DMS153 treated with DMSO at 0.1 percent for 48 hours (cell line): ENCODE measurements around the gene BABAM1.
A peak's percentile ranks its signal among the peaks of the same experiment; 100 is the strongest.
"Not testable (repeated sequence)": the region's sequence is repeated elsewhere in the genome, so short reads cannot be mapped to it uniquely, and the experiment has no call there.

Experiments
- DNase-seq: peaks from one replicate; lab custom pipeline; 2025; ENCODE audit not compliant: unreplicated experiment; lab: John Stamatoyannopoulos, UW

BABAM1 gene

DNA sequence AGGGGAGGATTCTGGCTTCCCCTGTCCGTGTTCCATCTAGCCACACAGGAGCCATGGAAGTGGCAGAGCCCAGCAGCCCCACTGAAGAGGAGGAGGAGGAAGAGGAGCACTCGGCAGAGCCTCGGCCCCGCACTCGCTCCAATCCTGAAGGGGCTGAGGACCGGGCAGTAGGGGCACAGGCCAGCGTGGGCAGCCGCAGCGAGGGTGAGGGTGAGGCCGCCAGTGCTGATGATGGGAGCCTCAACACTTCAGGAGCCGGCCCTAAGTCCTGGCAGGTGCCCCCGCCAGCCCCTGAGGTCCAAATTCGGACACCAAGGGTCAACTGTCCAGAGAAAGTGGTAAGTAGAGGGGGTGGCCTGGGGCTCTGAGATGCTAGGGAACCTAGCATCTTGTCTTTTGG, 1.5 kb downstream of the BABAM1 start:
- DNase-seq, result no peak

DNA sequence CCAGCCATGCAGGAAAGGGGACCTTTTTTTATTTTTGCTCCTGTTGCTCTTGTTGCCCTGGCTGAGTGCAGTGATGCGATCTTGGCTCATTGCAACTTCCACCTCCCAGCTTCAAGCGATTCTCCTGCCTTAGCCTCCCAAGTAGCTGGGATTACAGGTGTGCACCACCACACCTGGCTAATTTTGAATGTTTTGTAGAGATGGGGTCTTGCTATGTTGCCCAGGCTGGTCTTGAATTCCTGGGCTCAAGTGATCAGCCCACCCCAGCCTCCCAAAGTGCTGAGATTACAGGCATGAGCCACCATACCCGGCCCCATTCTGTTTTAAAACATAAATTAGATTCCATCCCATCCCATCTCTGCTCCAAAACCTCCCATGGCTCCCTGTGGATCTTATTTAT, 7.6 kb downstream of the BABAM1 start:
- not testable (repeated sequence) for DNase-seq

DNA sequence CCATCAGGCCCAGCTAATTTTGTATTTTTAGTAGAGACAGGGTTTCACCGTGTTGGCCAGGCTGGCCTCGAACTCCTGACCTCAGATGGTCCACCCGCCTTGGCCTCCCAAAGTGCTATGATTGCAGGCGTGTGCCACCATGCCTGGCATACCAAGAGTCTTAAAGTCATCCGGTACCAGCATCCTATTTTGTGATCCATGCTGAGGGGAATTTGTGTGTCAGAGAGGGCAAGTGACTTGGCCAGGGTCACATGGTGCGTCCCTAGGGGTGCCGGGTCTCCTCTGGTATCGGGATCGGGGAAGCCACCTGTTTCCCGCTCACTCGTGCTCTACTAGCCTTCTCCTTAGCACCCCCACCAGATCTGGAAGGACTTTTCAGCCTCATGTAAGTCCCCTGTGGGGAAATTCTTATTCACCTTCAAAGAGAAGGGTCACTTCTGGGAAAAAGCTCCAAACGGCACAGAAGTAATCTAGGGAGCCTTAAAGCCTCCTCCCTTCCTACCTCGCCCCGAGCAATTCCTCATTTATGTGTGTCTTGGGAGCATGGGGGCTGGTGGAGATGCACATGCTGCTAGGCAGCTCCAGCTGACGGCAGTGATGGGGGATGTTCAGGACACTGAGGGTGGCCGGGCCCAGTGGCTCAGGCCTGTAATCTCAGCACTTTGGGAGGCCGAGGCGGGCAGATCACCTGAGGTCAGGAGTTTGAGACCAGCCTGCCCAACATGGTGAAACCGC, 8.4 kb downstream of the BABAM1 start:
- DNase-seq, result no peak

DNA sequence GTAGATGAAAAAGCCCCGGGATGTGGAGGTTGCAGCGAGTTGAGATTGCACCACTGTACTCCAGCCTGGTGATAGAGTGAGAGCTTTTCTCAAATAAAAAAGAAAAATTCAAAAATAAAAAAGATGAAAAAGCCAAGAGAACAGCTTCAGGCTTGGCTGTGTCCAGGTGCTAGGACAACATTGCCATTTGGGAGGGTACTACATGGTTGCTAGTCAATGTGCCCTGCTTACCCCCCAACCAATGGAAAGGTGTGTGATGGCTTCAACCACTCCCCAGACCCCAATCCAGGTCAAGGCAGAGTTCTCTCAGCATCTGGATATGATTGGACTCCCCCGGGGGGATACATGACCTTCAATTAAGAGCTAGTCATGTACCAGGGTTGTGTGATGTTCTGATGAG, 12.2 kb downstream of the BABAM1 start:
- no peak for DNase-seq

DNA sequence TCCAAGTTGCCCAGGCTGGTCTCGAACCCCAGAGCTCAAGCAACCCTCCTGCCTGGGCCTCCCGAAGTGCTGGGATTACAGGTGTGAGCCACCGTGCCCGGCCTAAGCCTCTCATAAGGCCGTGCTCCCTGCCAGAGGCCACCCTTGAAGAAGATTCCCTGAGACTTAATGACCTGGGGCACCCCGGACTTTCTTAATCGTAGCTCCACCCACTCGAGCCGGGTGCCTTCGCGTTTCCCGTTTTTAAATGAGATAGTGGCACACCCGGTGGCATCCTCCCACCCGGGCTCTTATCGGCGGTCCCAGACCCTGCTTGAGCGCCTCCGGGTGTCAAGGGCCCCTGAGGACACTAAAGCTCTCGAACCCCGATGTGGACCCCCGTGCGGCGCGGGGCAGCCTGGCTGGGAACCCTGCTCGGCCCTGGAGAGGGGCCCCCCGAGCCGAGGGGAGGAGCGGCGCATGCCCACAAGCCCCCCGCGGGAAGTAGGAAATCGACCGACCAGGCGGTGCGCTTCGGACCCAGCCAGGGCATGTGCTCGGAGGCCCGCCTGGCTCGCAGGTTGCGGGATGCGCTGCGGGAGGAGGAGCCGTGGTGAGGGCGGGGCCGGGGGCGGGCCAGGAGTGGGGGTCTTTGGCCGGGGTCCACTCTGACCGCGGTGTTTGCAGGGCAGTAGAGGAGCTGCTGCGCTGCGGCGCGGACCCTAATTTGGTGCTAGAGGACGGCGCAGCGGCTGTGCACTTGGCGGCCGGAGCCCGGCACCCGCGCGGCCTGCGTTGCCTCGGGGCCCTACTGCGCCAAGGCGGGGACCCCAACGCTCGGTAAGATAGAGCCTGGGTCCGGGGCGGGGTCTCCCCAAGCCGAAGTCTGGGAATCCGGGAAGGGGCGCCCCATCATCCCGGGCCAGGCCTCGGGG, 14.4 kb downstream of the BABAM1 start, which contains the start of gene ANKLE1:
Gene ANKLE1, plus strand, starts transcription at position 511 of the 914 bp plus-strand sequence. Its CDS starts 20 bp downstream, at position 531.
- DNase-seq, result peak; percentile 2

DNA sequence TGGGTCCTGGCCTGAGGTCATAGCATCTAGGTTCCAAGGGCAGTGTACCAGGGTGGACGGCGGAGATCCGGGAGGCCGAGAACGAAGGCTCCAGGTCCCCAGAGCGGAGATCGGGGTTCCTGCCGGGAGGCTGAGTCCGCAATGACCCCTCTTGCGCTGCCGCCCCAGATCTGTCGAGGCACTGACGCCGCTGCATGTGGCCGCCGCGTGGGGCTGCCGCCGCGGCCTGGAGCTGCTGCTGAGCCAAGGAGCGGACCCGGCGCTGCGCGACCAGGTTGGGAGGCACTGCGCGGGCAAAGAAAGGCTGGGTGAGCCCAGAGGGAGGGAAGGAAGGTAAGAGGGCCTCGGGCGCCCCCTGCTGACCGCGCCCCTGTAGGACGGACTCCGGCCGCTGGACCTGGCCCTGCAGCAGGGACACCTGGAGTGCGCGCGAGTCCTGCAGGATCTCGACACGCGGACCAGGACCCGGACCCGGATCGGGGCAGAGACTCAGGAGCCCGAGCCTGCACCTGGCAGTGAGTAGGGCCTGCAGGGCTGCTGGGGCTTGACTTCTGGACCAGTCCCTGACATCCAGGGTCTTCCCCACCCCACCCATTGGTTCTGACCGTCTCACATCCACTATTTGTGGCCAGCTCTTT, 15.4 kb downstream of the BABAM1 start:
- DNase-seq, result peak; percentile 65

DNA sequence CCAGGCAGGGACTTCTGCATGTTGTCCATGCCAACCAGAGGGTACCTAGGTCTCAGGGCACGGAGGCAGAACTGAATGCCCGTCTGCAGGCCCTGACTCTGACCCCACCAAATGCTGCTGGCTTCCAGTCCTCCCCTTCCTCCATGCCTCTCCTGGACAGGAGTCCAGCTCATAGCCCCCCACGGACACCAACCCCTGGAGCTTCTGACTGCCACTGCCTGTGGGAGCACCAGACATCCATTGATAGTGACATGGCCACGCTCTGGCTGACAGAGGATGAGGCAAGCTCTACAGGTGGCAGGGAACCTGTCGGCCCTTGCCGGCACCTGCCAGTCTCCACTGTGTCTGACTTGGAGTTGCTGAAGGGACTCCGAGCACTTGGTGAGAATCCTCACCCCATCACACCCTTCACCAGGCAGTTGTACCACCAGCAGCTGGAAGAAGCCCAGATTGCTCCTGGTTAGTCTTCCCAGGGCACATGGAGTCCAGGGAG, 16.3 kb downstream of the BABAM1 start:
- DNase-seq, result no peak

DNA sequence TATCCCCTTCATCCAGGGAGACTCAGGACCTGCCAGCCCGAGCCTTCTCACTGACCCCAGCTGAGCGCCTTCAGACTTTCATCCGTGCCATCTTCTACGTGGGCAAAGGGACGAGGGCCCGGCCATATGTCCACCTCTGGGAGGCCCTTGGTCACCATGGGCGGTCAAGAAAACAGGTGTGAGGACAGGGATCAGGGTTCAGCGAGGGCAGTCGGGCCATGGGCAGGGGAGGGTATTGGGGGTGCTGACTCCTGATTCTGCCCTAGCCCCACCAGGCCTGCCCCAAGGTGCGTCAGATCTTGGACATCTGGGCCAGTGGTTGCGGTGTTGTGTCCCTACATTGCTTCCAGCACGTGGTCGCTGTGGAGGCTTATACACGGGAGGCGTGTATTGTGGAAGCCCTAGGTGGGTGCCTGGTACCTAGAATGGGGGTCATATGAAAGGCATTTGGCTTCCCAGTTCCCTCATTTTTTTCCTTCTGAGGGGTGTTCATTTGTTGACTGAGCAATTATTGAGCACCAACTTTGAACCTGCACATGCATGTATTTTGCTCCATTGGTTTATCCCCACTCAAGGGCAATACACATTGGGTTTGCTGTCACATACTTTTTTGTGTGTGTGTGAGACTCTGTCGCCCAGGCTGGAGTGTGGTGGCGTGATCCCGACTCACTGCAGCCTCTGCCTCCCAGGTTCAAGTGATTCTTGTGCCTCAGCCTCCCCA, 18.3 kb downstream of the BABAM1 start:
- no peak for DNase-seq

DNA sequence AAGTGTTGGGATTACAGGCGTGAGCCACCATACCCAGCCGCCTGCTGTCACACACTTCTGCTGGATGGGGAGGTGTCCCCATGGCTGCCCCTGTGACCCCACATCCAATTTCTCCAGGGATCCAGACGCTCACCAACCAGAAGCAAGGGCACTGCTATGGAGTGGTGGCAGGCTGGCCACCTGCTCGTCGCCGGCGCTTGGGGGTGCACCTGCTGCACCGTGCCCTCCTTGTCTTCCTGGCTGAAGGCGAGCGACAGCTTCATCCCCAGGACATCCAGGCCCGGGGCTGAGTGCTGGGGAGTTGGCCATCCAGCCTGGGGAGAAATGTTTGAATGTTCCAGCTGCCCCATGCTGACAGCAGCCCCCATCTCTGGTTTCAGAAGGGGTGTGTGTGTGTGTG, 19.0 kb downstream of the BABAM1 start:
- no peak for DNase-seq

DNA sequence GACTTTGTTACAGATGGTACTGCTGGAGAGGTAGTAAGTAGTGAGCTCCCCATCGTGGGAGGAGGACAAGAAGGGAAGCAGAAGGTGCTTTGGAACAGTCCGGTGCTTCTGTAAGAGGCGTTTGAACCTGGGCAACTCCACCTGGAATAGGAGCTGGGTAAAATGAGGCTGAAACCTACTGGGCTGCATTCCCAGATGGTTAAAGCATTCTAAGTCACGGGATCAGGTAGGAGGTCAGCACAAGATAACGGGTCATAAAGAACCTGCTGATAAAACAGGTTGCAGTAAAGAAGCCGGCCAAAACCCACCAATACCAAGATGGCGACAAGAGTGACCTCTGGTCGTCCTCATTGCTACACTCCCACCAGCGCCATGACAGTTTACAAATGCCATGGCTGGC, 19.5 kb downstream of the BABAM1 start:
- DNase-seq, result no peak

DNA sequence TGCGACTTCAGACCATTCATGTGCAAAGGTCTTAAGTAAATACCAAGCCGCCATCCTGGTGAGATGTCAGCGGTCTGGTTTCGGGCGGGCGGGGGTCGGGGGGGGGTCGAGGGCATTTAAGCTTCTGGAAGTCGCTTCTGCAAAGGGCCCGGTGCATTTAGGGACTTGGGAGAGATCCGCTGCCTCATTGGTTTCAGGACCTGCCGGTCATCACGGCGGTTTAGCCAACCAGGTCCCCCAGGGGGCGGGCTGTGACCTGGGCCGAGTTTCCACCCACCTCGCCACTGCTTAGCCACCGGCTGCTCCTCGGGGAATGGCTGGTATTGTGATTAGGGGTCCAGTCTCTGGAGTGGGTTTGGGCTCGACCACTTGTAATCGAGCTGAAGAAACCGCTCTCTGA, 22.2 kb downstream of the BABAM1 start:
- DNase-seq, result no peak

DNA sequence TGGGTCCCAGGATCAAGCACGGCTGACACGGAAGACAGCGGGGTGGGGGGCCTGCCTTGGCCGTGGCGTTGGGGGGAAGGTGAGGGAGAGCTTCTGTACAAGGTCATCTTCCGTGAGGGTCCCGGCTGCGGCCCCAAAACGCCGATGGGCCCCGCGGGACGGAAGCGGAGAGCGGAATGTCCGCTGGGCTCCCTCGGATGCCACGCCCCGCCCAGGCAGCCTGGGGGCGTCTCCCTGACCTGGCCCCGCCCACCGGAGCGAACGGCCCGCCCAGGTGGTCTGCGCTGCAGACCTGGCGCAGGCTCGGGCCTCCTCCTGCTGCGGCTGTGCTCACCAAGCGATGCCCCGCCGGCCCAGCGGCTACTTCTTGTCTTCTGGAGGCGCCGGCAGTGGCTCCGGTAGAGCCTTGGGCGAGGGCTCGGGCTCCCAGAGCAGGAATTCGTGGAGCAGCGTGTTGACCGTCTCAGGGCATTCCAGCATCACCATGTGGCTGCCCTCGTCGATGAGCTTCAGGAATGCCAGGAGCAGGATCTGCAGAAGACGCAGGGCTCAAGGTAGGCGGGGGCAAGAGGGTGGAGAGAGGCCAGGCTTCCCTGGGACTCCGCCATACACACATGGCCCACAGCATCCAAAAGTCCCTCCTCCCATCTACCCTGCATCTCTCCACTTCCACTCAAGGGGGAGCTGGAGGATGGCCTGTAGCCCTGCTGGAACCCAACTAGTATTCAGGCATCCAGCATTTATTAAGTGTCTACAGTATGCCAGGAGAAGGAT, 25.2 kb downstream of the BABAM1 start:
- DNase-seq, result no peak

DNA sequence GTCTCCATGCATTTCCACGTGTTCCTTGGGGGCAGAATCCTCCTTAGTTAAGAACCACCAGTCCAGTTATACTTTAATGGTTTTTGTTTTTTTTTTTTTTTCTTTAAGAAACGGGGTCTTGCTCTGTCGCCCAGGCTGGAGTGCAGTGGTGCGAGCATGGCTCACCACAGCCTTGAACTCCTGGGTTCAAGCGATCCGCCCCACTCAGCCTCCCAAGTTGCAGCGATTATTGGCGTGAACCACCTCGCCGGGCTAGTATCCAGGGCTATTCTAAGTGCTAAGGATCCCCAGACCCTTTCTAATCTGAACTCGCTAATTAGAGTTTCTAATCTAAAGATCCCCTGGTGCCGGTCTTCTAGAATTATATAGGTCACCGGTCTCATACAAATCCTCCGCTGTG, 26.4 kb downstream of the BABAM1 start:
- no peak for DNase-seq

DNA sequence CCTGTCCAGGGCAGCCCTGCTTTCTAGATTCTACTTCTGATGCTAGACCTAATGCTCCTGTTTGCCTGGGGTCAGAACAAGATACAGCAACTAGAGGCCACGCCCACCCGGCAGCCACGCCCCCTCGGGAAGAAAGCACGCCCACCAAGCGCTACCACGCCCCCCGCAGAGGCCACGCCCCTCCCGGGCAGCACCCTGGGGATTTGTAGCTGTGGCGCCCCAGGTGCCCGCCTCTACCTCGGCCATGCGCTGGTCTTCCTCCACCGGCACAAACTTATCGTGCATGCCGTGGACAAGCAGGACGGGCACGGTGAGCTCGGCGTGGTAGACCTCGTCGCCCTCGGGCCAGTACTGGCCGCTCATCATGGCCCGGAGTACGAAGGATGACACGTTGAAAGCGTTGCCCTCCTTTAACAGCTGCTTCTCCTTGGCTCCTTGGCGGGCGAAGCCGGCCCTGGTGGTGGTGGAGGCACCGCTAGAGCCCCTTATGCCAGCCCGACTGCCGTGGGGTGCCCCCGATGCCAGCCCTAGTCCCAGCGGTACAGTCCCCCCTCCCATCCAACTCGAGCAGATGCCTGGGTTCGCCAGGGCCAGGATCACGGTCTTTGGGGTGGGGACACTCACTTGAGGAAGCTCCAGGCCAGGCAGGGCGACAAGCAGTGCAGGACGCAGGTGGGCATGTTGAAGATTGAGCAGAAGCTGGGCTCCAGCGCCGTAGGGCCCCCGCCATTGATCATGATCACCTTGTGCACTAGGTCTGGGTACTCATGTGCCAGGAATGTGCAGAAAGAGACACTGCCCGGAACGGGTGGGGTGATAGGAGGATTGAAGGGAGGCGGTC, 27.0 kb downstream of the BABAM1 start:
- no peak for DNase-seq

DNA sequence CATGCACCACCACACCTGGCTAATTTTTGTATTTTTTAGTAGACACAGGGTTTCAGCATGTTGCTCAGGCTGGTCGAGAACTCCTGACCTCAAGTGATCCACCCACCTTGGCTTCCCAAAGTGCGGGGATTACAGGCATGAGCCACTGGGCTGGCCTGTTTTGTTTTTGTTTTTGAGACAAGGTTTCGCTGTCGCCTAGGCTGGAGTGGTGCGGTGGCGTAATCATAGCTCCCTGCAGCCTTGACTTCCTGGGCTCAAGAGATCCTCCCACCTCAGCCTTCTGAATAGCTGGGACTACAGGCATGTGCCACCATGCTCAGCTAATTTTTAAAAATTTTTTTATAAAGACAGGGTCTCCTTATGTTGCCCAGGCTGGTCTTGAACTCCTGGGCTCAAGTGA, 28.3 kb downstream of the BABAM1 start:
- not testable (repeated sequence) for DNase-seq

DNA sequence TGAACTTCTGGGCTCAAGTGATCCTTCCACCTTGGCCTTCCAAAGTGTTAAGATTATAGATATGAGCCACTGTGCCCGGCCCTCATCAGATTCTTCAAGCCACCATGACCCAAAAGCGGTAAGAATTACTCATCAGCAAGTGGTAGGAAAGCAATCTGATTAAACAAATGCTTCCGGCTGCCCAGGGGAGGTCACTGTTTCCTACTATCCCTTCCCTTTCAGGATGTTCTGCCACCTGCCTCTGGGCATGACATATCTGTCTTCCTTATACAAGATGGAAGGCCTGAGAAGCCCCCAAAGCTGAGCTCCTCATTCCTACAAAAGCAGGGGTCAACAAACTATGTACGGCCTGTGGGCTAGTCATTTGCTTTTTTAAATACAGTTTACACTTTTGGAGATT, 29.0 kb downstream of the BABAM1 start:
- no peak for DNase-seq

DNA sequence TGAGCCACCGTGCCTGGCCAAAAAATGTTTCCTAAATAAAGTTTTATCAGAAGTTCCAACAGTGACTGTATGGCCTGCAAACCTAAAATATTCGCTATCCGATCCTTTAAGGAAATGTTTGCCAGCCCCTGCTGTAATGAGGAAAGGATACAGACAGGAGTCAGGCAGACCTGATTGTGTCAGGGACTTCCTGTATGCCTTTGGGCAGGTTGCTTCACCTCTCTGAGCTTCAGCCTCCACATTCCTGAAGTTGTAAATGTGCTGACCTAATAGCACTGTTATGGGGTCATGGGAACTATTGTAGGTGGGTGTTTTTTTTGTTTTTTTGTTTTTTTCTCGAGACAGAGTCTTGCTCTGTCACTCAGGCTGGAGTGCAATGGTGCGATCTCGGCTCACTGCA, 29.7 kb downstream of the BABAM1 start:
- DNase-seq, result no peak

DNA sequence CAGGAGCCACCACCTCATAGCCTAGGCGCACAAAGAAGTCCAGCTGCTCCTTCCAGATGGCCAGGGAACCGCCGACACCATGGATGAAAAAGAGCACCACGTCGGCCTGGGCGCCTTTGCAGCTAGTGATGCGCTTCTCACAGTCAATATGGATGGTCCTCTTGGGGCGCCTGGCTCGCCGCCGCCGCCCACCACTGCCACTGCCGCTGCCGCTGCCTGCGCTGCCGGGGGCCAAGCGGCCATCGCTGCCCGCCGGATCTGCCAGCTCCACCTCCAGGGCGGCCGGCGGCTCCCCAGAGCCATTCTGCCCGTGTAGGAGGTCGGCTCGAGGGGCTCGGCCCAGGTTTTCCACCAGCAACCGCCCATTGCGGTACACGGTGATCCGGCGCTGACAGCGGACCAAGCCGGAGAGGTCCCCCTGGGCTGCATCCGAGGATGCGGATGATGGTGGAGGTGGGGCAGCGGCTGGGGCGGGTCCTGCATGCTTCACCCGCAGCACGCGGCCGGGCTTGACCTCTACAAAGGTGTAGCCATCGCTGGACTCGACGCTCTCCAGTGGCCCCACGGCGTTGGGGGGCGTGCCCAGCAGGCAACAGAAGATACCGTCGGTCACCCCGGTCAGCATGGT, 33.9 kb downstream of the BABAM1 start:
- no peak for DNase-seq
